ENCODE measurements around the gene ATP6V1C2.
A peak's percentile ranks its signal among the peaks of the same experiment; 100 is the strongest.

Gene ATP6V1C2

GRCh38 chr2:10721396-10722251, at the start of gene ATP6V1C2:
TSS of gene ATP6V1C2 (plus strand) at chr2:10721630. CDS start at chr2:10722850, 1,220 bp downstream.
- DNase-seq: no peak

- DNase-seq: no peak
Measured at GRCh38 chr2:10675131-10675530, 46.3 kb upstream of the ATP6V1C2 start.

GRCh38 chr2:10678225-10678624, 43.2 kb upstream of the ATP6V1C2 start:
- no peak for DNase-seq

- no peak for DNase-seq
Measured at GRCh38 chr2:10680214-10680613, 41.2 kb upstream of the ATP6V1C2 start.

GRCh38 chr2:10680957-10681356, 40.5 kb upstream of the ATP6V1C2 start:
- no peak for DNase-seq

- no peak for DNase-seq
Measured at GRCh38 chr2:10686176-10686730, 35.2 kb upstream of the ATP6V1C2 start.

- DNase-seq: no peak
Measured at GRCh38 chr2:10688921-10689807, 32.3 kb upstream of the ATP6V1C2 start.

- DNase-seq: no peak
Measured at GRCh38 chr2:10691521-10691920, 29.9 kb upstream of the ATP6V1C2 start.

- DNase-seq: no peak
Measured at GRCh38 chr2:10700078-10700803, 21.2 kb upstream of the ATP6V1C2 start.

GRCh38 chr2:10704034-10704594, 17.3 kb upstream of the ATP6V1C2 start:
- DNase-seq: no peak

GRCh38 chr2:10706033-10706432, 15.4 kb upstream of the ATP6V1C2 start:
- DNase-seq: no peak

- DNase-seq: no peak
Measured at GRCh38 chr2:10707831-10708230, 13.6 kb upstream of the ATP6V1C2 start.

GRCh38 chr2:10709290-10709939, 12.0 kb upstream of the ATP6V1C2 start:
- peak; percentile 80 for DNase-seq

GRCh38 chr2:10712185-10712809, 9.1 kb upstream of the ATP6V1C2 start:
- DNase-seq: no peak

- no peak for DNase-seq
Measured at GRCh38 chr2:10716581-10716980, 4.8 kb upstream of the ATP6V1C2 start.

- DNase-seq: no peak
Measured at GRCh38 chr2:10717628-10718027, 3.8 kb upstream of the ATP6V1C2 start.

- DNase-seq: no peak
Measured at GRCh38 chr2:10720306-10720705, 1.1 kb upstream of the ATP6V1C2 start.

GRCh38 chr2:10720947-10721395, 459 bp upstream of the ATP6V1C2 start:
- no peak for DNase-seq

GRCh38 chr2:10722252-10722825, 909 bp downstream of the ATP6V1C2 start:
- DNase-seq: no peak

- DNase-seq: no peak
Measured at GRCh38 chr2:10732924-10733565, 11.6 kb downstream of the ATP6V1C2 start.
